Thymus (tissue), 11 donors: ENCODE measurements around the gene TRAPPC8. TPM values are rescaled to one million over a fixed set of nuclear protein-coding genes. Genes with fewer than 3 reads are reported as not detected.
"Not testable (repeated sequence)": the region's sequence is repeated elsewhere in the genome, so short reads cannot be mapped to it uniquely, and the experiment has no call there.

ENCODE experiments used
- DNase-seq, 9 donors: peaks; one replicate each; pipeline ENCODE4 v3.0.0-alpha.2; 2013; ENCODE audit warnings: low spot score in 9 of 9, low read depth in 6 of 9, missing footprints in 1 of 9
- H3K27ac ChIP-seq, 2 donors: one replicate each; pipeline ENCODE4 v1.5.1; 2013; ENCODE audit warnings: control low read depth in 1 of 2, low read depth in 1 of 2, low read length in 1 of 2, mild to moderate bottlenecking in 1 of 2, moderate library complexity in 1 of 2
- H3K27me3 ChIP-seq, 2 donors: one replicate each; pipeline ENCODE4 v1.5.1; 2013; ENCODE audit warnings: low read length in 1 of 2; ENCODE audit not compliant: control insufficient read depth in 2 of 2, insufficient read depth in 1 of 2
- H3K36me3 ChIP-seq, 2 donors: one replicate each; pipeline ENCODE4 v1.5.1; 2013; ENCODE audit warnings: low read length in 1 of 2, mild to moderate bottlenecking in 1 of 2, moderate library complexity in 1 of 2; ENCODE audit not compliant: control insufficient read depth in 2 of 2, insufficient read depth in 2 of 2
- H3K4me1 ChIP-seq, 2 donors: one replicate each; pipeline ENCODE4 v1.5.1; 2013; ENCODE audit warnings: low read length in 2 of 2; ENCODE audit not compliant: control insufficient read depth in 2 of 2, insufficient read depth in 2 of 2
- H3K4me3 ChIP-seq, 2 donors: one replicate each; pipeline ENCODE4 v1.5.1; 2013; ENCODE audit warnings: low read length in 2 of 2, control low read depth in 1 of 2, mild to moderate bottlenecking in 1 of 2
- H3K9me3 ChIP-seq, 2 donors: one replicate each; pipeline ENCODE4 v1.5.1; 2013; ENCODE audit warnings: low read length in 1 of 2, mild to moderate bottlenecking in 1 of 2; ENCODE audit not compliant: control insufficient read depth in 2 of 2, insufficient read depth in 1 of 2
- WGBS: extraction: QIAGEN DNeasy Blood & Tissue Kit; methylation state at CpG from one replicate; pipeline ENCODE4 v1.1.7; 2013; 5-methylcytosine and 5-hydroxymethylcytosine counted together
- polyA plus RNA-seq: library from polyadenylated mRNA; stranded (reverse); fragments of 200-250 nt; gene quantifications from one replicate; pipeline ENCODE4 v1.2.3, GENCODE V29; 2013
- total RNA-seq: library from RNA; stranded (reverse); fragments of 120-200 nt; gene quantifications from one replicate; pipeline ENCODE4 v1.2.4, GENCODE V29; 2013
- donor health status: healthy.

Gene TRAPPC8
- total and polyA plus RNA-seq, 2 donors = 49.2 to 54.6 TPM

DNA sequence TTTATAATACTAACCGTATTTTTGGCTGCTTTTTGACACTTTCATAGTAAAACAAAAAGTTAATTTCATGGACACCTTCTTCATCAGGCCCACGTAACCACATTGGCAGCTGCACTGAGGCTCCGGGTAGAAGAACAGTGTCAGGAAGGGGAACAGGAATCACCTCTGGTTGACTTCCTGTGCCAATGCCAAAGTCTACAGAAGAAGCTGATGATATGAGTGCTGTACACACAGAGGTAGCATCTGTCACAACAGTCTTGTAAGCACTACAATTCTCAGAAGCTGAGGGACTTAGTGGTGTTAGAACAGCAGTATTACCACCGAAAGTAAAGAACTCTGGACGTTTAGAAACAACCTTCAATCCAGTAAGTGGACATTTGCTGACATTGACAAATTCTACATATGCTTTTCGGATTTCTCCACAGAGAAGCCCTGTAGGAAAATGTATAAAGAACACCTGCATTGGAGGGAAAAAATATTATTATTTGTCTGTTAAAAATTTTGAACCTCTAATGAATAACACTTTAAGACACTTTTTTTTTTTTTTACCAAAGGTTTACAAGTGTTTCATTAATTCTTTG is 85.3 kb downstream of the TRAPPC8 start:
- peaks cover 14 to 37% of the 10 kb centered on the region in 2 donors for H3K36me3 ChIP-seq
- no peak overlapping the region for H3K27ac ChIP-seq
- H3K4me1 ChIP-seq = no peaks in the 10 kb centered on the region
- WGBS = 38% methylated on average over 6 of the region's 6 CpGs
- H3K4me3 ChIP-seq = no peak overlapping the region
- no peaks in the 10 kb centered on the region for H3K9me3 ChIP-seq
- H3K27me3 ChIP-seq = no peaks in the 10 kb centered on the region
- peak in 2 of 9 donors; percentile 4 to 18 for DNase-seq

DNA sequence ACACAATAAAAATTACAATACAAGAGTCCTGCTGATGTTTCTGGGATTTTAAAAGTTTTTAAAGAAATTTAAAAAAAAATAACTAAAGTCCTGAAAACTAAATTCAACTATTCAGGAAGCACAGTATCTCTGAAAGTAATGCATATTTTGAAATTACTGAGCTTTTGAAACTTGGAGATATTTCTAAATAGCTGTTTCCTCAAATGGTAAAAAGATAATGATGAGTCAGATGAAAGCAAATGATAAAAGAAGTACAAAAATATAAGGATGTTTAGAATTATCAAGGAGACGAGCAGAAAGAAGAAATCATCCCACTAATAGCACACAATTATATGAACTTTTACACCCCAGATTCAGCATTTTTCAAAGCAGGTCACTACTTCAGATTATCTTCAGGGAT is 92.1 kb downstream of the TRAPPC8 start:
- 95% methylated on average over 1 of the region's 1 CpG for WGBS
- Histone ChIP-seq H3K4me1 (no peaks in the 10 kb centered on the region), H3K27me3 (no peaks in the 10 kb centered on the region), H3K9me3 (no peaks in the 10 kb centered on the region), H3K27ac (no peak overlapping the region), H3K4me3 (no peak overlapping the region), H3K36me3 (peaks cover 9 to 47% of the 10 kb centered on the region in 2 donors)
- no peak for DNase-seq

GRCh38 chr18:31840499-31840898 is 102.4 kb downstream of the TRAPPC8 start:
- Histone ChIP-seq H3K4me1 (no peaks in the 10 kb centered on the region), H3K27ac (no peak overlapping the region), H3K9me3 (no peaks in the 10 kb centered on the region), H3K27me3 (no peaks in the 10 kb centered on the region), H3K36me3 (peaks cover 13 to 50% of the 10 kb centered on the region in 2 donors), H3K4me3 (no peak overlapping the region)
- over 99% methylated on average over 2 of the region's 2 CpGs for WGBS
- no peak for DNase-seq

GRCh38 chr18:31837879-31838278 is 105.0 kb downstream of the TRAPPC8 start:
- peaks cover 18 to 57% of the 10 kb centered on the region in 2 donors for H3K36me3 ChIP-seq
- no peak for DNase-seq
- H3K4me1 ChIP-seq = no peaks in the 10 kb centered on the region
- no peak overlapping the region for H3K27ac ChIP-seq
- WGBS = 97% methylated on average over 3 of the region's 3 CpGs
- no peak overlapping the region for H3K4me3 ChIP-seq
- no peaks in the 10 kb centered on the region for H3K27me3 ChIP-seq
- H3K9me3 ChIP-seq = no peaks in the 10 kb centered on the region

GRCh38 chr18:31835528-31836133 is 107.3 kb downstream of the TRAPPC8 start:
- no peaks in the 10 kb centered on the region for H3K9me3 ChIP-seq
- H3K4me1 ChIP-seq = no peaks in the 10 kb centered on the region
- DNase-seq = no peak
- peaks cover 21 to 54% of the 10 kb centered on the region in 2 donors for H3K36me3 ChIP-seq
- no peak overlapping the region for H3K27ac ChIP-seq
- no peak overlapping the region for H3K4me3 ChIP-seq
- 86% methylated on average over 4 of the region's 4 CpGs for WGBS
- H3K27me3 ChIP-seq = no peaks in the 10 kb centered on the region

- Histone ChIP-seq H3K36me3 (peaks cover 18 to 48% of the 10 kb centered on the region in 2 donors), H3K27me3 (no peaks in the 10 kb centered on the region), H3K27ac (no peak overlapping the region), H3K9me3 (no peaks in the 10 kb centered on the region), H3K4me1 (no peaks in the 10 kb centered on the region), H3K4me3 (no peak overlapping the region)
- no peak for DNase-seq
- WGBS = 100% methylated on average over 1 of the region's 1 CpG
Measured at GRCh38 chr18:31831903-31832302, 111.0 kb downstream of the TRAPPC8 start.

- Histone ChIP-seq H3K36me3 (peaks cover 15 to 40% of the 10 kb centered on the region in 2 donors), H3K4me3 (no peak overlapping the region), H3K27me3 (no peaks in the 10 kb centered on the region), H3K4me1 (no peaks in the 10 kb centered on the region), H3K27ac (no peak overlapping the region), H3K9me3 (no peaks in the 10 kb centered on the region)
- DNase-seq = no peak
- 98% methylated on average over 3 of the region's 3 CpGs for WGBS
Measured at GRCh38 chr18:31830686-31831085, 112.2 kb downstream of the TRAPPC8 start.

DNA sequence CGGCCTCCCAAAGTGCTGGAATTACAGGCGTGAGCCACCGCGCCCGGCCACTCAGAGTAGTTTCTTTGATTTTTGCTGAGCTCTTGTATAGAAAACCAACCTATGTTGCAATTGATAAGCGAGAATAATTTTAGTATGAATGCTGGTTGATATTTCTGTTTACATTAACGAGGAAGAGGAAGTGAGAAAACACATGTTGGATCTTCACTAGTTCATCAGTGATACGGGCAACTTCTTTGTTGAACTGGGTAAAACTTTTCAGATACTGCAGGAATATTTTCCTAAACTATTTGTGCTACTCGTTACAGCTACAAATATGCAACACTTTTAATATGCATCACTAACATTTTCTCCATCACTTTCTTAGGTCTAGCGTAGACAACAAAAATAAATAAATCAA is 114.3 kb downstream of the TRAPPC8 start:
- Histone ChIP-seq H3K9me3 (no peaks in the 10 kb centered on the region), H3K4me3 (no peak overlapping the region), H3K27ac (no peak overlapping the region), H3K4me1 (no peaks in the 10 kb centered on the region), H3K27me3 (no peaks in the 10 kb centered on the region), H3K36me3 (peaks cover 13 to 25% of the 10 kb centered on the region in 2 donors)
- WGBS = 97% methylated on average over 10 of the region's 10 CpGs
- no peak for DNase-seq

GRCh38 chr18:31826673-31827325 is 116.1 kb downstream of the TRAPPC8 start:
- H3K27ac ChIP-seq, H3K4me1 ChIP-seq, H3K4me3 ChIP-seq, H3K27me3 ChIP-seq, DNase-seq, H3K9me3 ChIP-seq: not testable (repeated sequence)
- H3K36me3 ChIP-seq = peaks cover 9 to 18% of the 10 kb centered on the region in 2 donors
- 97% methylated on average over 10 of the region's 10 CpGs for WGBS
